ENCODE results near the gene MAN2A1.

The MAN2A1 gene

DNA sequence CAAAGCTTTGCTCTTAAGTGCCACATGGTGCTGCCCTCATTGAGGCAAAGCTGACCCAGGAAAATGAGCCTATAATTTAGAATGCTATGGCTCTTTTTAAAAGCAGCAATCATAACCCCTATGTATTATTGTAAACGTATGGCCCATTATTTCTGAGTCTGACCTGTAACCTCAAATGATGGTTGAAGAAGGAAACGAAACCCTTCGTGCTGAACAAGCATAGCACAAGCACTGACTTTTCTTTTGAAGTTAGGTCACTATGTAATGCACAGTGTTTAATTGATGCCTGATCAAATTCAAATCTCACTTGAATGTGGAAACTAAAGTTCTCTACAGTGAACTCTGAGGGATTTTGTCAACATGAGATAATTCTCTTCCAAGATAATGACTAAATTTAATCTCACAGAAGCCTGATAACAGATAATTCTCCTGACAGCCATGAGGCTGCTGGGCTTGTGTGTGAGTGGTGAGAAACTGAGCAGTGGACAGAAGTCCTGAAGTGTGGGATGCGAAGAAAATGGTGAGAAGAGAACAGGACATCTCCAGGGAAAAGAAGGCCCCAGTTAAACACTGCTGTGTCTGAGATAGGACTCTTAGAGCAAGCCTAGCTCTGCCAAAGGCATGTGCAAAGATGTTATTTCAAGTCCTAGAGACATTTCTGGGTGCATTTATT is 226.9 kb downstream of the MAN2A1 start:
- DNase-seq, result no peak
